ENCODE results near the gene FOXQ1. TPM values are rescaled to one million over a fixed set of nuclear protein-coding genes. Genes with fewer than 3 reads are reported as not detected.

Gene FOXQ1
- total RNA-seq, 1 donor from 2014 or later, result 27.9 TPM

- no peak for TF ChIP-seq CTCF (conservative IDR thresholded peaks at IDR 0.05)
- Mint-ChIP-seq H3K9me3 (peaks cover 10% of the 10 kb centered on the region), H3K27ac (no peak overlapping the region), H3K4me1 (ENCODE audit: unreplicated experiment) (no peaks in the 10 kb centered on the region), H3K36me3 (no peaks in the 10 kb centered on the region), H3K27me3 (peaks cover 77% of the 10 kb centered on the region), H3K4me3 (no peak overlapping the region)
- no peak for DNase-seq (ENCODE audit: extremely low spot score, unreplicated experiment)
Measured at GRCh38 chr6:1309366-1309765, 2.5 kb upstream of the FOXQ1 start.

GRCh38 chr6:1310628-1311399 is 1.1 kb upstream of the FOXQ1 start:
- TF ChIP-seq CTCF (conservative IDR thresholded peaks at IDR 0.05), result no peak
- H3K27ac Mint-ChIP-seq, result peak overlapping the region; percentile 93
- peaks cover 1% of the 10 kb centered on the region for H3K4me1 Mint-ChIP-seq (ENCODE audit: unreplicated experiment)
- peaks cover 5% of the 10 kb centered on the region for H3K36me3 Mint-ChIP-seq
- H3K4me3 Mint-ChIP-seq, result peak overlapping the region; percentile 93
- peaks cover 82% of the 10 kb centered on the region for H3K27me3 Mint-ChIP-seq
- DNase-seq (ENCODE audit: extremely low spot score, unreplicated experiment), result no peak
- peaks cover 5% of the 10 kb centered on the region for H3K9me3 Mint-ChIP-seq

GRCh38 chr6:1312203-1312472 is 240 bp downstream of the FOXQ1 start:
- Mint-ChIP-seq H3K4me3 (peak overlapping the region; percentile 91), H3K27me3 (peaks cover 74% of the 10 kb centered on the region), H3K27ac (peak overlapping the region; percentile 90), H3K9me3 (no peaks in the 10 kb centered on the region), H3K36me3 (peaks cover 5% of the 10 kb centered on the region), H3K4me1 (ENCODE audit: unreplicated experiment) (peaks cover 6% of the 10 kb centered on the region)
- TF ChIP-seq CTCF (conservative IDR thresholded peaks at IDR 0.05), result no peak
- DNase-seq (ENCODE audit: extremely low spot score, unreplicated experiment), result no peak

GRCh38 chr6:1312473-1313367 is 822 bp downstream of the FOXQ1 start:
- Mint-ChIP-seq H3K4me1 (ENCODE audit: unreplicated experiment) (peaks cover 6% of the 10 kb centered on the region), H3K27ac (peak overlapping the region; percentile 90), H3K36me3 (peaks cover 5% of the 10 kb centered on the region), H3K9me3 (no peaks in the 10 kb centered on the region), H3K27me3 (peaks cover 69% of the 10 kb centered on the region), H3K4me3 (peak overlapping the region; percentile 91)
- TF ChIP-seq CTCF (conservative IDR thresholded peaks at IDR 0.05), result no peak
- no peak for DNase-seq (ENCODE audit: extremely low spot score, unreplicated experiment)

GRCh38 chr6:1313384-1313766 is 1.5 kb downstream of the FOXQ1 start:
- peaks cover 10% of the 10 kb centered on the region for H3K36me3 Mint-ChIP-seq
- no peak overlapping the region for H3K4me3 Mint-ChIP-seq
- no peak for DNase-seq (ENCODE audit: extremely low spot score, unreplicated experiment)
- peaks cover 12% of the 10 kb centered on the region for H3K4me1 Mint-ChIP-seq (ENCODE audit: unreplicated experiment)
- TF ChIP-seq CTCF (conservative IDR thresholded peaks at IDR 0.05), result no peak
- H3K27ac Mint-ChIP-seq, result no peak overlapping the region
- peaks cover 6% of the 10 kb centered on the region for H3K9me3 Mint-ChIP-seq
- peaks cover 69% of the 10 kb centered on the region for H3K27me3 Mint-ChIP-seq

Data from type B pancreatic cell (in vitro differentiated cells).